BJ (cell line): ENCODE measurements around the gene CD99. TPM values are rescaled to one million over a fixed set of nuclear protein-coding genes. Genes with fewer than 3 reads are reported as not detected.

Source experiments
- CTCF ChIA-PET: fragments of 350-600 bp; formaldehyde crosslinking; extraction: SDS; loops from one replicate; lab custom pipeline; 2021; ENCODE audit warnings: antibody characterized with exemption, inconsistent platforms; lab: Yijun Ruan, JAX
- POLR2A ChIA-PET: fragments of 300-600 bp; sonication (Branson Sonifier 250); formaldehyde crosslinking; extraction: SDS; loops from one replicate; lab custom pipeline; 2021; ENCODE audit warnings: antibody characterized with exemption; lab: Charles Lee
- DNase-seq: peaks from one replicate; pipeline ENCODE4 v3.0.0-alpha.2; 2011; ENCODE audit warnings: low read depth
- H3K27me3 ChIP-seq: 2 replicates; pipeline ENCODE4 v1.6.0; 2011; ENCODE audit warnings: low read length; ENCODE audit not compliant: control insufficient read depth, insufficient read depth
- H3K36me3 ChIP-seq: 2 replicates; pipeline ENCODE4 v1.5.1; 2011; ENCODE audit warnings: low read length; ENCODE audit not compliant: control insufficient read depth, insufficient read depth
- H3K4me3 ChIP-seq: 2 replicates; pipeline ENCODE4 v1.5.1; 2011; ENCODE audit warnings: low read depth, mild to moderate bottlenecking, control low read depth, low read length
- polyA plus RNA-seq: library from polyadenylated mRNA; depleted of rRNA; stranded (reverse); fragments of >200 nt; gene quantifications from 2 replicates; pipeline ENCODE4 v1.2.3, GENCODE V29; 2011
- TF ChIP-seq, protein P1 (sequence below): IDR thresholded peaks from 2 replicates; pipeline ENCODE4 v1.5.1; 2011; ENCODE audit warnings: low read depth, mild to moderate bottlenecking, control low read depth, inconsistent platforms, low read length, moderate library complexity; ENCODE audit not compliant: insufficient read depth

CD99 gene
- polyA plus RNA-seq, 1 experiment: 479 TPM

DNA sequence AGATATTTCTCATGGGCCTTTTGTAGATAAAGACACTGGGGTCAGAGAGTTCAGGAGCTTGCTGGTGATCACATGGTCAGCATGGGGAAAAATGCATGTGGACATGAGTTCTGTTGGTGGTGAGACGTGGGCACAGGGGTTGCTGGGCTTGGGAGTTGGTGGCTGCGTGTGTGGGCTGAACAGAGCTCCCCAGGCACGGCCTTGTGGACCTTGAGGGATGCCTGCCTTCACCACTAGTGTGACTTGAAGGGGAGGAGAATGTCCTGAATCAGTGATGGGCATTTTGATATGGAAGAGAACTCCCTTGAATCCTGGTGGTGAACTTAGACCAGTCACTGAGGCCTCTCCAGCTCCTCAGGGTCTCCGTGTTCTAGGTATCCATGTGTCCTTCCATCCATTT lies 8.9 kb downstream of the CD99 start:
- Histone ChIP-seq H3K27me3 (no peaks in the 10 kb centered on the region), H3K36me3 (peaks cover 10% of the 10 kb centered on the region), H3K4me3 (no peak overlapping the region)
- CTCF ChIA-PET: no interaction called here
- DNase-seq: no peak
- TF ChIP-seq, protein P1, sequence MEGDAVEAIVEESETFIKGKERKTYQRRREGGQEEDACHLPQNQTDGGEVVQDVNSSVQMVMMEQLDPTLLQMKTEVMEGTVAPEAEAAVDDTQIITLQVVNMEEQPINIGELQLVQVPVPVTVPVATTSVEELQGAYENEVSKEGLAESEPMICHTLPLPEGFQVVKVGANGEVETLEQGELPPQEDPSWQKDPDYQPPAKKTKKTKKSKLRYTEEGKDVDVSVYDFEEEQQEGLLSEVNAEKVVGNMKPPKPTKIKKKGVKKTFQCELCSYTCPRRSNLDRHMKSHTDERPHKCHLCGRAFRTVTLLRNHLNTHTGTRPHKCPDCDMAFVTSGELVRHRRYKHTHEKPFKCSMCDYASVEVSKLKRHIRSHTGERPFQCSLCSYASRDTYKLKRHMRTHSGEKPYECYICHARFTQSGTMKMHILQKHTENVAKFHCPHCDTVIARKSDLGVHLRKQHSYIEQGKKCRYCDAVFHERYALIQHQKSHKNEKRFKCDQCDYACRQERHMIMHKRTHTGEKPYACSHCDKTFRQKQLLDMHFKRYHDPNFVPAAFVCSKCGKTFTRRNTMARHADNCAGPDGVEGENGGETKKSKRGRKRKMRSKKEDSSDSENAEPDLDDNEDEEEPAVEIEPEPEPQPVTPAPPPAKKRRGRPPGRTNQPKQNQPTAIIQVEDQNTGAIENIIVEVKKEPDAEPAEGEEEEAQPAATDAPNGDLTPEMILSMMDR: no peak
- POLR2A ChIA-PET: no interaction called here

DNA sequence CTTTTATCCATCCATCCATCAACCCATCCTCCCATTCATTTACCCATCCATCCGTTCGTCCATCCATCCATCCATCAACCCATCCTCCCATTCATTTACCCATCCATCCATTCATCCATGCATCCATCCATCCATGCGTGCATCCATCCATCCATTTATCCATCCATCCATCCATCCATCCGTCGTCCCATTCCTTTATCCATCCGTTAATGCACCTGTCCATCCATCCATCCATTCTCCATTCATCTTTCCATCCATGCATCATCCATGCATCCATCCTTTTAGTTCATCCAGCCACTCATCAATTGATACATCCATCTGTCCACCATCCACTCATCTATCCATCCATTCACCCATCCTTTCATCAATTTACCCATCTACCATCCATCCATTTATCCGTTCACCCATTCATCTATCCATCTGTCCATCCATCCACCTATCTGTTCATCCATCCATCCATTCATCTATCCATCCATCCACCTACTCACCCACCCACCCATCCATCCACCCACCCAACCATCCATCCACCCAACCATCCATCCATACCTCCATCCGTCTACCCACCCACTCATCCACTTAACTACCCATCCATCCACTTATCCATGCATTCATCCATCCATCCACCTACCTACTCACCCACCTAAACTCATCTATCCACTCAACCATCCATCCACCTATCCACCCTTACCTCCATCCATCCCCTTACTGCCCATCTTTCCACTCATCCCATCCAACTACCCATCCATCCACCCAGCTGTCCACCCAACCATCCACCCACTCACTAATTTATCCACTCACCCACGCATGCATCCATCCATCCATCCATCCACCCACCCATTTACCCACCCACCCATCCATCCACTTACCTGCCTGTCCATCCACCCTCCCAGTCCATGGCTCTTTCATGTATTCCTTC lies 9.6 kb downstream of the CD99 start:
- no peak for DNase-seq
- Histone ChIP-seq H3K36me3 (peaks cover 10% of the 10 kb centered on the region), H3K4me3 (no peak overlapping the region), H3K27me3 (no peaks in the 10 kb centered on the region)
- ChIA-PET POLR2A (no interaction called here), CTCF (no interaction called here)
- TF ChIP-seq, protein P1: no peak

- Histone ChIP-seq H3K4me3 (no peak overlapping the region), H3K36me3 (peaks cover 10% of the 10 kb centered on the region), H3K27me3 (no peaks in the 10 kb centered on the region)
- CTCF ChIA-PET: no interaction called here
- POLR2A ChIA-PET: no interaction called here
- DNase-seq: no peak
- TF ChIP-seq, protein P1: no peak
Observed at GRCh38 chrX:2701600-2701999, 10.5 kb downstream of the CD99 start.

- POLR2A ChIA-PET: no interaction called here
- H3K4me3 ChIP-seq: no peak overlapping the region
- CTCF ChIA-PET: no interaction called here
- H3K27me3 ChIP-seq: no peaks in the 10 kb centered on the region
- DNase-seq: no peak
- TF ChIP-seq, protein P1: peak; percentile 61
- peaks cover 8% of the 10 kb centered on the region for H3K36me3 ChIP-seq
Observed at GRCh38 chrX:2703991-2704369, 12.9 kb downstream of the CD99 start.

GRCh38 chrX:2705046-2705832 lies 14.1 kb downstream of the CD99 start:
- no peak for DNase-seq

More at GRCh38 chrX:2705046-2705832, 14.1 kb downstream of the CD99 start:
- CTCF ChIA-PET: no interaction called here
- POLR2A ChIA-PET: no interaction called here
- Histone ChIP-seq H3K4me3 (no peak overlapping the region), H3K27me3 (no peaks in the 10 kb centered on the region), H3K36me3 (peaks cover 5% of the 10 kb centered on the region)
- TF ChIP-seq, protein P1: no peak
